Mesendoderm (in vitro differentiated cells): Measurements from ENCODE around the gene STAT3.

ENCODE experiments used
- DNase-seq: peaks from one replicate; pipeline ENCODE4 v3.0.0; 2013
- H2AK5ac ChIP-seq: 2 replicates; pipeline ENCODE4 v1.6.1; 2013; ENCODE audit warnings: low read length, inconsistent platforms
- H2BK120ac ChIP-seq: 2 replicates; pipeline ENCODE4 v1.6.1; 2013; ENCODE audit warnings: low read depth, mild to moderate bottlenecking, low read length, moderate library complexity, mixed read lengths
- H2BK15ac ChIP-seq: replicated peaks from 2 replicates; pipeline ENCODE4 v1.6.1; 2013; ENCODE audit warnings: low read depth, mild to moderate bottlenecking, moderate library complexity
- H2BK5ac ChIP-seq: 2 replicates; pipeline ENCODE4 v1.6.1; 2013; ENCODE audit warnings: low read length, inconsistent platforms
- H3K18ac ChIP-seq: 2 replicates; pipeline ENCODE4 v1.6.1; 2013; ENCODE audit warnings: mild to moderate bottlenecking, low read length, mixed read lengths
- H3K23ac ChIP-seq: one replicate; pipeline ENCODE4 v1.6.1; 2013; ENCODE audit warnings: low read length
- H3K27ac ChIP-seq: 2 replicates; pipeline ENCODE4 v1.5.1; 2013; ENCODE audit warnings: low read depth, mild to moderate bottlenecking, inconsistent platforms, low read length, moderate library complexity
- H3K27me3 ChIP-seq: 2 replicates; pipeline ENCODE4 v1.6.1; 2013; ENCODE audit warnings: low read length, control low read depth, mild to moderate bottlenecking, inconsistent platforms; ENCODE audit not compliant: insufficient read depth, poor library complexity
- H3K36me3 ChIP-seq: 2 replicates; pipeline ENCODE4 v1.6.1; 2013; ENCODE audit warnings: low read length, inconsistent platforms; ENCODE audit not compliant: control insufficient read depth, insufficient read depth
- H3K4ac ChIP-seq: one replicate; pipeline ENCODE4 v1.6.1; 2013; ENCODE audit warnings: low read depth, mild to moderate bottlenecking, low read length, moderate library complexity
- H3K4me1 ChIP-seq: 2 replicates; pipeline ENCODE4 v1.6.1; 2013; ENCODE audit warnings: low read depth, low read length, inconsistent platforms; ENCODE audit not compliant: control insufficient read depth
- H3K4me2 ChIP-seq: 2 replicates; pipeline ENCODE4 v1.6.1; 2013; ENCODE audit warnings: low read length
- H3K4me3 ChIP-seq: 2 replicates; pipeline ENCODE4 v1.5.1; 2013; ENCODE audit warnings: mild to moderate bottlenecking, low read length
- H3K56ac ChIP-seq: one replicate; pipeline ENCODE4 v1.6.1; 2013; ENCODE audit warnings: low read length
- H3K79me1 ChIP-seq: 2 replicates; pipeline ENCODE4 v1.6.1; 2013; ENCODE audit warnings: low read length, inconsistent platforms
- H3K79me2 ChIP-seq: 2 replicates; pipeline ENCODE4 v1.6.1; 2013; ENCODE audit warnings: mild to moderate bottlenecking, low read length; ENCODE audit not compliant: control insufficient read depth, insufficient read depth
- H3K9ac ChIP-seq: 2 replicates; pipeline ENCODE4 v1.6.1; 2013; ENCODE audit warnings: low read length, inconsistent platforms
- H4K5ac ChIP-seq: one replicate; pipeline ENCODE4 v1.6.1; 2013; ENCODE audit warnings: low read length
- H4K8ac ChIP-seq: one replicate; pipeline ENCODE4 v1.6.1; 2013; ENCODE audit warnings: low read depth, mild to moderate bottlenecking, control low read depth, low read length, moderate library complexity
- WGBS: extraction: QIAGEN DNeasy Blood & Tissue Kit; methylation state at CpG from one replicate; pipeline ENCODE4 v1.1.7; 2013; ENCODE audit warnings: low lambda C conversion rate, missing lambda C conversion rate; ENCODE audit not compliant: insufficient coverage; ENCODE audit errors: extremely low coverage; 5-methylcytosine and 5-hydroxymethylcytosine counted together

Gene STAT3

GRCh38 chr17:42274253-42274542 is 114.0 kb downstream of the STAT3 start:
- H2BK15ac ChIP-seq: no peak overlapping the region
- H3K4me2 ChIP-seq: no peak overlapping the region
- H3K4ac ChIP-seq: no peak overlapping the region
- H3K23ac ChIP-seq: no peak overlapping the region
- H2AK5ac ChIP-seq: no peak overlapping the region
- no peak overlapping the region for H3K27ac ChIP-seq
- H3K79me1 ChIP-seq: peaks cover 4% of the 10 kb centered on the region
- no peak overlapping the region for H3K4me3 ChIP-seq
- no peak overlapping the region for H3K9ac ChIP-seq
- H2BK5ac ChIP-seq: no peak overlapping the region
- H3K18ac ChIP-seq: no peak overlapping the region
- peaks cover 20% of the 10 kb centered on the region for H3K79me2 ChIP-seq
- H3K36me3 ChIP-seq: no peaks in the 10 kb centered on the region
- no peak overlapping the region for H4K5ac ChIP-seq
- H3K56ac ChIP-seq: no peak overlapping the region
- no peak for DNase-seq
- no peak overlapping the region for H4K8ac ChIP-seq
- no CpG with 5 or more reads among the region's 3 CpGs for WGBS
- H3K27me3 ChIP-seq: no peaks in the 10 kb centered on the region
- H2BK120ac ChIP-seq: no peak overlapping the region
- peaks cover 3% of the 10 kb centered on the region for H3K4me1 ChIP-seq

DNA sequence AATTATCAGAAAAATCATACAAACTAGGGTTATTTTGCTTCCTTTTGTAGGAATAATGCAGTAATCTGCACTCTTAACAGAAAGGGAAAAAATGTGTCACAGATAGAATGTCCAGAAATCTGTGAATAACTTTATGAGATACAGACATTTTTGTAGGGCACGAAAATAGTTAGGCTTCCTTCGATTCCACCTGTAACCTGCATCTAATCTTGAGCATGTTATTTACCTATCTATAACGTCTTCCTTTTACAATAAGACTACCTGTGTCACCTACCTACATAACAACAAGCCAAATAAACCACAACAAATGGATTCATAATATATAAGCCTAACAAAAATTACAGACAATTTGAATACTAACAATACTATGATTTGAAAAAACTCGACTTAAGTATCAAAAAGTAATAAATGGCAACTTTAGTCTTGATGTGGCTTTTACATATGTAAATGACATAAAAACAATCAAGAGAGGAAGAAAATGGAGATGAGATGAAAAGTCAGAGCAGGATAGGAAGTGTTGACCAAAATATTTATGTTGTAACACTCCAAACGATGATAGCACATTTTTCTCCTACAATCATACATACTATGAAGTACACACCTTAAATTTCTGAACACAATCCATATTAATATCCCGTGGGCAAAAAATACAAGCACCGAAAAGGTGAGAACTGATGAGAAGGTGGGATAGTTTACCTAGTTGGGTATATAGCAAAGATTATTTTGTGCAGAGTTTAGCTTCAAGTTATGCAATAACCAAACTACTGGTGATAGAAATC is 114.6 kb downstream of the STAT3 start:
- no peak for DNase-seq
- no peak overlapping the region for H2BK120ac ChIP-seq
- WGBS: no CpG with 5 or more reads among the region's 7 CpGs

DNA sequence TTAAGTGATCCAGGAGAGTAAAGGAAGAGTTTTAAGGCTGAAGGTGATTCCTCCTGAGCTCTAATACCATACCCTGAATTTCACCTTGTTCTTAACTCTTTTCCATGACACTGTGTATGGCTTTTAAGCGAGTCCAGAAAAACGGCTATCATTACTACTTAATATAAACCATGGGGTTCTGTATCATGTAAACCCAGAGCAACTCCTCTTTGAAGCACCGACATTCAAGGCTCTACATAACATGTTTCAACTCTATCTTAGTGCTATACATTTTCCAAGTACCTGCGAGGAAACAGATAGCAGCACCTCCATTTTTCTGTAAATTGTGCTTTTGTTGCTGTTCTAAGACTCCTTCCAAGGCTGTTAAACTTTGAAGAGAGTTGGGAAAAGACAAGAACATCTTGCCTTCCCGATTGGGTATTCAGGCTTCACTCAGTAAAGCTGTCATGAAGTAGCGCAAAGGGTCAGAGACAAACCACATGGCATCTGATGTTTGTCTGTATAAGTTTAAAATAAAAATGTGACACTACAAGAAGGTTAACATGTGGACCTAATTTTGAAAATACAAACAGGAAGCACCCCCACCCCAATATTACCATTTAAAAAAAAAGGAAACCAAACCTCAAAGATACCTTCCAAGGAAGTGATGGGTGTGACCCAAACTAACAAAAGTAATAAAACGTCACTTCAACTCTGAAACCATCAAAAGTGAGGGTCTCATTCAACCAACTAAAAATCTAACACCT is 115.9 kb downstream of the STAT3 start:
- no peak overlapping the region for H4K8ac ChIP-seq

More for the DNA sequence above, 114.6 kb downstream of the STAT3 start:
- Histone ChIP-seq H3K36me3 (no peaks in the 10 kb centered on the region), H3K79me1 (peaks cover 4% of the 10 kb centered on the region), H3K4ac (no peak overlapping the region), H3K4me2 (no peak overlapping the region), H4K5ac (no peak overlapping the region), H3K27ac (no peak overlapping the region), H2BK5ac (no peak overlapping the region), H3K56ac (no peak overlapping the region), H3K23ac (no peak overlapping the region), H3K18ac (no peak overlapping the region), H3K9ac (no peak overlapping the region), H2BK15ac (no peak overlapping the region), H3K4me3 (no peak overlapping the region), H3K4me1 (peaks cover 3% of the 10 kb centered on the region), H2AK5ac (no peak overlapping the region), H4K8ac (no peak overlapping the region), H3K27me3 (no peaks in the 10 kb centered on the region), H3K79me2 (peaks cover 20% of the 10 kb centered on the region)

GRCh38 chr17:42271779-42272035 is 116.5 kb downstream of the STAT3 start:
- H2BK5ac ChIP-seq: no peak overlapping the region
- H4K8ac ChIP-seq: no peak overlapping the region
- H3K9ac ChIP-seq: no peak overlapping the region
- H3K4me1 ChIP-seq: peaks cover 3% of the 10 kb centered on the region
- H3K79me1 ChIP-seq: peaks cover 4% of the 10 kb centered on the region
- no peak overlapping the region for H2BK120ac ChIP-seq
- H3K79me2 ChIP-seq: peaks cover 22% of the 10 kb centered on the region
- H3K4me2 ChIP-seq: no peak overlapping the region
- H2AK5ac ChIP-seq: no peak overlapping the region
- H3K56ac ChIP-seq: no peak overlapping the region
- H4K5ac ChIP-seq: no peak overlapping the region
- no peak overlapping the region for H2BK15ac ChIP-seq
- H3K4me3 ChIP-seq: no peak overlapping the region
- H3K36me3 ChIP-seq: no peaks in the 10 kb centered on the region
- no peak overlapping the region for H3K27ac ChIP-seq
- no peaks in the 10 kb centered on the region for H3K27me3 ChIP-seq
- no peak for DNase-seq
- no peak overlapping the region for H3K23ac ChIP-seq
- no peak overlapping the region for H3K4ac ChIP-seq
- no peak overlapping the region for H3K18ac ChIP-seq

More for the DNA sequence above, 115.9 kb downstream of the STAT3 start:
- Histone ChIP-seq H3K18ac (no peak overlapping the region), H3K36me3 (no peaks in the 10 kb centered on the region), H4K5ac (no peak overlapping the region), H3K23ac (no peak overlapping the region), H3K4me1 (peaks cover 3% of the 10 kb centered on the region), H3K79me2 (peaks cover 22% of the 10 kb centered on the region), H3K4me3 (no peak overlapping the region), H3K56ac (no peak overlapping the region), H2BK120ac (no peak overlapping the region), H2BK15ac (no peak overlapping the region), H3K4me2 (no peak overlapping the region), H3K27me3 (no peaks in the 10 kb centered on the region), H2BK5ac (no peak overlapping the region), H3K79me1 (peaks cover 4% of the 10 kb centered on the region), H3K9ac (no peak overlapping the region), H2AK5ac (no peak overlapping the region), H3K4ac (no peak overlapping the region), H3K27ac (no peak overlapping the region)
- WGBS: no CpG with 5 or more reads among the region's 7 CpGs
- DNase-seq: no peak

DNA sequence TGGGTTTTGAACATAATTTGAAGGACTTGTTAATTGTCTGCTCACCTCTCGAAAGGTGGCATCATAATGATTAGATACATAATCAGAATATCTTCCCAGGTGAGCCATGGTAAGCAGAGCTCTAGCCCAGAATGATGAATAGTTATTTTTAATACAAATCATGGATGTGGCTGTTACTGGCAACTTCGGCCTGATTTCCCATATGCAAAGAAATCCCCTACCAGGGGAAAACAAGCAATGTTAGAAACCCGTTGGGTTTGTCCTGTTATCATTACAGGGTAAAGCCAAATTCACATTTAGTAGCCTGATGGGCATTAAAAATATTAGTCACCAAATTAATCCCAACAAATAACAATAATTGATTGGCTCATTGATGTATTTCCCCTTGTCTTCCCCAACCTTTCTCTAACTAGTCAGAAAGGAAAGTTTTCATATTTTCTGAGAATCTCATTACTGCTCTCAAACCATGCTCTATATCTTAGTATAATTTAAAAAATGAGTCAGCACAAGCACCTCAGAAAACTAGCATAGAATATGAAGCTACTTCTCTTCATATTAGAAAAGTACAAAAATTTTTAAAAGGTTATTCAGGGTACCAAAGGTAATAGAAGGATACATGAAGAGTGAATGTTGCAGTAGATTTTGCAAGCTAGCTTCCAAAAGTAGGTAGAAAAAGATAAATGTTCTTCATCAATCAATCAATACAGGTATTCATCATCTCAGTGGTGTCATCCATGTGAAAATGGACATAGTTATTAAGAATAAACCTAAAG is 117.0 kb downstream of the STAT3 start:
- no peak overlapping the region for H2AK5ac ChIP-seq
- H3K36me3 ChIP-seq: no peaks in the 10 kb centered on the region
- H3K27me3 ChIP-seq: no peaks in the 10 kb centered on the region
- H4K8ac ChIP-seq: no peak overlapping the region
- H3K56ac ChIP-seq: no peak overlapping the region
- H3K79me1 ChIP-seq: peaks cover 4% of the 10 kb centered on the region
- no peak overlapping the region for H3K27ac ChIP-seq
- H3K4ac ChIP-seq: no peak overlapping the region
- peaks cover 22% of the 10 kb centered on the region for H3K79me2 ChIP-seq
- peaks cover 3% of the 10 kb centered on the region for H3K4me1 ChIP-seq
- H2BK5ac ChIP-seq: no peak overlapping the region
- H3K18ac ChIP-seq: no peak overlapping the region
- H3K23ac ChIP-seq: no peak overlapping the region
- H2BK15ac ChIP-seq: no peak overlapping the region
- H3K4me2 ChIP-seq: no peak overlapping the region
- no peak overlapping the region for H3K4me3 ChIP-seq
- DNase-seq: no peak
- H2BK120ac ChIP-seq: no peak overlapping the region
- no peak overlapping the region for H3K9ac ChIP-seq
- WGBS: no CpG with 5 or more reads among the region's 3 CpGs
- H4K5ac ChIP-seq: no peak overlapping the region
